Esophagus squamous epithelium (tissue), 5 donors: ENCODE results near the gene NUDT8. TPM values are rescaled to one million over a fixed set of nuclear protein-coding genes. Genes with fewer than 3 reads are reported as not detected.
"Not testable (repeated sequence)": the region's sequence is repeated elsewhere in the genome, so short reads cannot be mapped to it uniquely, and the experiment has no call there.

ENCODE experiments used
- DNase-seq: peaks from one replicate; lab custom pipeline; 2025; lab: John Stamatoyannopoulos, UW
- H3K27ac ChIP-seq, 4 donors: fragments of 200-600 bp; sonication (generic); one replicate each; pipeline ENCODE4 v1.5.1; 2016 to 2019; ENCODE audit warnings: mild to moderate bottlenecking in 1 of 4
- H3K27me3 ChIP-seq, 4 donors: fragments of 200-600 bp; sonication (generic); 1 replicate in 3 of 4; 2 replicates in 1 of 4; pipeline versions ENCODE4 v1.5.1 to v1.6.0; 2017 to 2021; ENCODE audit warnings: antibody characterized with exemption in 1 of 4
- H3K36me3 ChIP-seq, 3 donors: fragments of 200-600 bp; sonication (generic); one replicate each; pipeline ENCODE4 v1.5.1; 2016 to 2019
- H3K4me1 ChIP-seq, 3 donors: fragments of 200-600 bp; sonication (generic); one replicate each; pipeline ENCODE4 v1.5.1; 2017 to 2019
- H3K4me3 ChIP-seq, 4 donors: fragments of 200-600 bp; sonication (generic); 1 replicate in 3 of 4; 2 replicates in 1 of 4; pipeline ENCODE4 v1.5.1; 2016 to 2019; ENCODE audit warnings: mild to moderate bottlenecking in 2 of 4, moderate library complexity in 1 of 4
- H3K9me3 ChIP-seq, 3 donors: fragments of 200-600 bp; sonication (generic); one replicate each; pipeline ENCODE4 v1.5.1; 2016 to 2019
- POLR2A ChIP-seq, 4 donors: fragments of 450-650 bp; IDR thresholded peaks; one replicate each; pipeline ENCODE4 v1.6.1; 2017; ENCODE audit warnings: antibody characterized with exemption in 4 of 4, mild to moderate bottlenecking in 4 of 4, moderate library complexity in 3 of 4
- WGBS, 2 donors: methylation state at CpG; one replicate each; pipeline ENCODE4 v1.1.5; 2018; 5-methylcytosine and 5-hydroxymethylcytosine counted together
- intact Hi-C: fragments of 100-400 bp; cut with DNase I; formaldehyde crosslinking; loops from one replicate; pipeline ENCODE4 v1.15.0; 2022
- total RNA-seq, 4 donors: library from RNA; depleted of rRNA; stranded (reverse); fragments of >200 nt; gene quantifications; one replicate each; pipeline ENCODE4 v1.1.0, GENCODE V29; 2016
- TF ChIP-seq, protein P1 (sequence below), 6 experiments: fragments of 450-650 bp in 4 of 6; fragments of 200-600 bp in 2 of 6; sonication (generic) in 2 of 6; IDR thresholded peaks; one replicate each; pipeline ENCODE4 v1.5.1; 2016 to 2019; ENCODE audit warnings: antibody characterized with exemption in 6 of 6, mild to moderate bottlenecking in 4 of 6, moderate library complexity in 4 of 6
- donor health status: DM: yes; HTN: yes; CAD: no.

The NUDT8 gene
- total RNA-seq, 4 donors from 2014 or later = 37.5 to 68.0 (median 47.0) TPM

DNA sequence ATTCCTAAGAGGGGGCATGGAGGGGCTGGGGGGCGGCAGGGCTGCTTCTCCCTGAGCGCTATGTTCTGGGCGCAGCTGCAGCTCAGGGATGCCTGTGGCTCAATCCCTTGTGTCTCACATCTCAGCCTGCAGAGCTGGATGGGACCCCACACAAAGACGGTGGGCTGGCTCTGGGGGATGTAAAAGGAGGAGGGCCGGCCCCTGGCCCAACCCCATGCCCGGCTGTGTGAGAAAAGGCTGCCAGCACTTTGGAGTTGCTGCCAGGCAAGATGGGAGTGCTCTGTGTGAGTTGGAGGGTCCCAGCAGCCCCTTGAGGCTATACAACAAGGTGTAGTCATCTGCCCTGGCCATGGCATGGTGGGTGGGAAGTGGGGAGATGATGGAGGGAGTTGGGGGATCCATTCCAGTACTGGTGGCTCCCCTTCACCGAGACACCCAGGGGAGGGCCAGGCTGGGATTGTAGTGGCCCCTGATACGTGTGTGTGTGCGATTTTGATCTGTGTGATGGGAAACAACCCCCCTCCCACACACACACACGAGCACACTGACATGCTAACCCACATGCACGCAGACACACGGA, 11.1 kb upstream of the NUDT8 start:
- no peak for DNase-seq

DNA sequence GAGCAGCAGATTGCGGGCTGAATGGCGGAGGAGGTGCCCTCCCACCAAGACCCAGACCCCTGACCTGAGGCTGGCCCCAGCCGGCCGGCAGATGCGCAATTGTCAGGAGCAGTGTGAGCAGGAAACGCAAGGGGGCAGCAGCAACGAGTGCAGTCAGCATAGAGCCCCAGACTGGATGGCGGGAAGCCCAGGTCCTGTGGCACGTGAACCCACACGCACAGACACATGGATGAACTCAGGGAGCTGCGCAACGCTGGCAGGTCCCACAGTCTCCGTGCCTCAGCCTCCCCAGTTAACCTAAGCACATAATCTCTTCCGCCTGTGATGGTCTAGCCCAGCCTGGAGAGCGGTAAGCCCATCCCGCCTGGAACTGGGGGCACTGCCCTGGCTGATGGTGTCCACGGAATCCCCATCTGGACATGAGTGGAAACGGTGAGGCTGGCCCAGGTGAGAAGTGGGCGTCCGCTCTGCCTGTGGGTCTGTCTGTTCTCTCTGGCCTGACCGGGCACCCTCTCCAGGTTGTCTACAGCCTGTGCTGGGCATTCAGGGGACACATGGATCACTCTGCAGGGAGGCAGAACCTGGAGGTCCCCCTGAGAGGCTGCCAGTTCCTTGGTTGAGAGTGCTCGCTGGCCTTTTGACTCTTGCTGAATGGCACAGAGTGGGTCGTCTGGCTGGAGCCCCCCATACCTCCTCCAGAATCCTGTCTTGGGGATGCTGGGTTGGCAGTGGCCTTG, 10.5 kb upstream of the NUDT8 start:
- Histone ChIP-seq H3K27me3 (peaks cover 0 to 43% (median 0%) of the 10 kb centered on the region in 4 donors), H3K4me3 (no peak overlapping the region), H3K36me3 (no peaks in the 10 kb centered on the region), H3K27ac (no peak overlapping the region), H3K9me3 (peaks cover 0 to 6% (median 0%) of the 10 kb centered on the region in 3 donors), H3K4me1 (peaks cover 0 to 10% (median 0%) of the 10 kb centered on the region in 3 donors)
- intact Hi-C loops = no loop called here
- WGBS, 2 donors = 32 to 51% methylated on average over 9 to 15 of the region's 23 CpGs
- no peak for DNase-seq
- TF ChIP-seq POLR2A (IDR thresholded peaks at IDR 0.05) = no peak
- TF ChIP-seq, protein P1, sequence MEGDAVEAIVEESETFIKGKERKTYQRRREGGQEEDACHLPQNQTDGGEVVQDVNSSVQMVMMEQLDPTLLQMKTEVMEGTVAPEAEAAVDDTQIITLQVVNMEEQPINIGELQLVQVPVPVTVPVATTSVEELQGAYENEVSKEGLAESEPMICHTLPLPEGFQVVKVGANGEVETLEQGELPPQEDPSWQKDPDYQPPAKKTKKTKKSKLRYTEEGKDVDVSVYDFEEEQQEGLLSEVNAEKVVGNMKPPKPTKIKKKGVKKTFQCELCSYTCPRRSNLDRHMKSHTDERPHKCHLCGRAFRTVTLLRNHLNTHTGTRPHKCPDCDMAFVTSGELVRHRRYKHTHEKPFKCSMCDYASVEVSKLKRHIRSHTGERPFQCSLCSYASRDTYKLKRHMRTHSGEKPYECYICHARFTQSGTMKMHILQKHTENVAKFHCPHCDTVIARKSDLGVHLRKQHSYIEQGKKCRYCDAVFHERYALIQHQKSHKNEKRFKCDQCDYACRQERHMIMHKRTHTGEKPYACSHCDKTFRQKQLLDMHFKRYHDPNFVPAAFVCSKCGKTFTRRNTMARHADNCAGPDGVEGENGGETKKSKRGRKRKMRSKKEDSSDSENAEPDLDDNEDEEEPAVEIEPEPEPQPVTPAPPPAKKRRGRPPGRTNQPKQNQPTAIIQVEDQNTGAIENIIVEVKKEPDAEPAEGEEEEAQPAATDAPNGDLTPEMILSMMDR (IDR thresholded peaks at IDR 0.05) = peak; percentile 52 to 77 (median 60)

More for the DNA sequence above, 11.1 kb upstream of the NUDT8 start:
- Histone ChIP-seq H3K4me3 (no peak overlapping the region), H3K9me3 (peaks cover 0 to 6% (median 0%) of the 10 kb centered on the region in 3 donors), H3K27me3 (peaks cover 0 to 42% (median 0%) of the 10 kb centered on the region in 4 donors), H3K4me1 (peaks cover 0 to 10% (median 0%) of the 10 kb centered on the region in 3 donors), H3K27ac (no peak overlapping the region), H3K36me3 (no peaks in the 10 kb centered on the region)
- no peak for TF ChIP-seq POLR2A (IDR thresholded peaks at IDR 0.05)
- TF ChIP-seq, protein P1 (IDR thresholded peaks at IDR 0.05) = no peak
- WGBS, 2 donors = 66 to 92% methylated on average over 5 to 6 of the region's 12 CpGs
- intact Hi-C loops = no loop called here

DNA sequence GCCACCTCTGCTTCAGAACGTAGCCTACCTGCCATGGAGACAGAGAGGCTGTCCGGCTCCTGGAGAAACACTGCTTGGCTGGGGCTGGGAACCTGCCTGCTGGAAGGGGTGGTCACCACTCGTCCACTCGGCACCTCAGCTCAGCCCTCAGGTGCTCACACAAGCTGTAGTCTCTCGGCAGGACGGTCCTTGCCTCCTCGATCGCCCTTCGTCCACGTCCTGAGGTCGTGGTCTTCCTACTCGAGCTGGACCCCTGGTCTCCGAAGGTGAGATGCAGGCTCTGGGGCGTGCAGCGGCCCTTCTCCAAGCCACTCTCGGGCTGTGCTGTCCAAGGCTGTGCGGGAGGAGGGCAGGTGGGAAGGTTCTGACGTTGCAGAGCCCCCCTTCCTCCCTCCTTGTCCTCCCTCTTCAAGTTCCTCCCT, 9.7 kb upstream of the NUDT8 start, which contains the start of gene TBX10:
Gene TBX10 (minus strand): TSS at position 326 of the 422 bp plus-strand sequence. CDS start 291 bp downstream, at position 35.
- H3K9me3 ChIP-seq = peaks cover 0 to 6% (median 0%) of the 10 kb centered on the region in 3 donors
- TF ChIP-seq, protein P1 (IDR thresholded peaks at IDR 0.05) = no peak
- TF ChIP-seq POLR2A (IDR thresholded peaks at IDR 0.05) = no peak
- peaks cover 0 to 50% (median 0%) of the 10 kb centered on the region in 4 donors for H3K27me3 ChIP-seq
- DNase-seq = no peak
- 81% methylated on average over 12 of the region's 18 CpGs; no CpG with 5 or more reads in 1 of the 2 donors for WGBS, 2 donors
- H3K27ac ChIP-seq = no peak within 1 kb of the TSS
- H3K4me1 ChIP-seq = peaks cover 0 to 10% (median 0%) of the 10 kb centered on the region in 3 donors
- H3K36me3 ChIP-seq = no peaks in the 10 kb centered on the region
- intact Hi-C loops = no loop called here
- no peak within 1 kb of the TSS for H3K4me3 ChIP-seq

DNA sequence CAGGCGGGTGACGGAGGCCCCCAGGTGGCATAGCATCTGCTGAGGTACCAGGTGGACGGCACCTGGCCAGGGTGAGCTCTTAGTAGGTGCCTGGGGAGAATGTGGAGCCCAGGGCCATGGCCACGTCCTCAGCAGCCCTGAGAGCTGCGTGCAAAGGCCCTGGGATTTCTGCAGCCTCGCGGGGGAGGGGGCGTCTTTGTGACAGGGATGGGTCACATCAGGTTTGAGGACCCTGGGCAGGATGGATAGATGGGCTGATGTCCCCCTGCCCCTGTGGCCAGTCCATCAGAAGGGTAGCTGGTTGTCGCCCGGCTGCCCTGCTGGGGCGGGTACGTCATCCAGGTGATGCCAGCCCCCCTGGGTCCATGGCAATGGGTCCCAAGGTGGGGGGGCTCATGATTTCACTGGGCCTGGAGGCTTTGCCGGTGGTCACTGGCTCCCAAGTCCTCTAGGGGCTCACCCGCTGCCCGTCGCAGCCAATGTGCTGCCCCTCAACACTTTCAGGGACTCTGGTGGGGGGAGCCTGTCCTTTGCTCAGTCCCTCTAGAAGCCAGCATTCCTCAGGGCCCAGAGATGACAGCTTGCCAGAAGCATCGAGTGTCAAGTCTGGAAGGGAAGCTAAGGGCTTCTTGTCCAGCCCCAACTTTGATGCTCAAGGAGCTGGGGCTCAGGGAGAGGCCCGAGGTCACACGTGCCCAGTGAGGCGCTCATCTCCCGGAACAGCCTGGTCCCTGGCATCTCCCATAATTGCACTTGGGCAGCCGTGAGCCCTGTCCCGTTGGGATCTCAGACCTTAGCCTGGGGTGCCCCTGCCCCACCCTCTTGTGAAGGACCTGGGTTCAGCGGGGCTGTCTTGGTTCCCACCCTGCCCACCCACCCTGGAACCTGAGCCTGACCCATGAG, 9.0 kb upstream of the NUDT8 start:
- intact Hi-C loops = no loop called here
- H3K27ac ChIP-seq = no peak overlapping the region
- peaks cover 0 to 50% (median 0%) of the 10 kb centered on the region in 4 donors for H3K27me3 ChIP-seq
- no peak for DNase-seq
- H3K36me3 ChIP-seq = no peaks in the 10 kb centered on the region
- peaks cover 0 to 10% (median 0%) of the 10 kb centered on the region in 3 donors for H3K4me1 ChIP-seq
- TF ChIP-seq POLR2A (IDR thresholded peaks at IDR 0.05) = no peak
- TF ChIP-seq, protein P1 (IDR thresholded peaks at IDR 0.05) = no peak
- H3K4me3 ChIP-seq = no peak overlapping the region
- H3K9me3 ChIP-seq = peaks cover 0 to 1% (median 0%) of the 10 kb centered on the region in 3 donors
- 91 to 92% methylated on average over 6 to 11 of the region's 24 CpGs for WGBS, 2 donors

DNA sequence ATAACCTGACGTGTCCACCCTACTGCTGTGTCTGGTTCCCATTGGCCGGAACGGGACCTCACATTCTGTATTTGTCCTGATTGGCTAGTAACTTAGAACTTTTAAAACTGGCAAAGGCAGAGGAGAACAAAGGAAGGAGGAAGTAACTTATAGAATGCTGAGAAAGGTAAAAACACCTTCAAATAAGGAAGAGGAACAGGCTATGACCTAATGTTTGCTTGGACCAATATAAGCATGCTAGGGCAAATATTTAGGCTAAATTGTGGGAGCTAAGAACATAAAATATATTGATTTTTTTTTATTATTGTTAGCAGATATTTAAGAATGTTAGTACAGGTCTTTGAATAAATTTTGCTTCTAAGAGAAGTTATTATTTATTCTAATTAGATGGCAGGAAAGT, 7.7 kb upstream of the NUDT8 start:
- intact Hi-C loops, H3K9me3 ChIP-seq, H3K27ac ChIP-seq, H3K36me3 ChIP-seq, DNase-seq, H3K4me3 ChIP-seq: not testable (repeated sequence)
- Histone ChIP-seq H3K27me3 (peaks cover 0 to 50% (median 0%) of the 10 kb centered on the region in 4 donors), H3K4me1 (peaks cover 0 to 10% (median 0%) of the 10 kb centered on the region in 3 donors)
- WGBS, 2 donors = 65 to 71% methylated on average over 3 of the region's 3 CpGs
